HepG2 (cell line): Measurements from ENCODE around the gene GGTA1. TPM values are rescaled to one million over a fixed set of nuclear protein-coding genes. Genes with fewer than 3 reads are reported as not detected.

ENCODE experiments used
- ATAC-seq: fragments of 200-7000 bp; cut with Tn5 transposase; 3 replicates; pipeline ENCODE4 v1.9.1; 2020; ENCODE audit warnings: mild to moderate bottlenecking, moderate library complexity
- BruUV-seq: library from RNA; stranded (reverse); fragments of 400-500 nt; replicated peaks from 2 replicates; lab custom pipeline; 2021; lab: Mats Ljungman, UMichigan
- CTCF ChIA-PET: fragments of 300-600 bp; formaldehyde crosslinking; extraction: SDS; loops from one replicate; lab custom pipeline; 2021; ENCODE audit warnings: low total read pairs, inconsistent platforms, low intra/inter-chr PET ratio; lab: Yijun Ruan, JAX
- POLR2A ChIA-PET: fragments of 350-600 bp; sonication (Branson Sonifier 250); formaldehyde crosslinking; loops from one replicate; lab custom pipeline; 2020; ENCODE audit warnings: antibody characterized with exemption, inconsistent platforms; lab: Yijun Ruan, JAX
- DNase-seq: peaks from one replicate; pipeline ENCODE4 v3.0.0-alpha.2; 2015; ENCODE audit warnings: low spot score
- FAIRE-seq: peaks from 3 replicates; lab custom pipeline; 2011; peaks lifted over from hg19 to GRCh38; lab: Jason Lieb, UNC
- H2AFZ ChIP-seq: one replicate; pipeline ENCODE4 v1.6.1; 2011; ENCODE audit warnings: low read length, inconsistent platforms
- H3K27ac ChIP-seq: fragments of 300-600 bp; 3 replicates; pipeline ENCODE4 v1.8.0; 2011; ENCODE audit warnings: mixed run types, mild to moderate bottlenecking, mixed read lengths, low read length, inconsistent platforms; ENCODE audit not compliant: insufficient read depth; ENCODE audit errors: extremely low read length
- H3K27me3 ChIP-seq, 2 experiments: fragments of 200-600 bp in 1 of 2; 2 replicates in 1 of 2; 3 replicates in 1 of 2; pipeline versions ENCODE4 v1.6.0 to v1.8.0; 2011; ENCODE audit warnings: low read length in 2 of 2, mild to moderate bottlenecking in 2 of 2, moderate library complexity in 2 of 2, inconsistent platforms in 1 of 2; ENCODE audit not compliant: insufficient read depth in 2 of 2, control insufficient read depth in 1 of 2
- H3K36me3 ChIP-seq, 2 experiments: fragments of 200-600 bp in 1 of 2; replicated peaks in 1 of 2; 2 replicates in 1 of 2; 3 replicates in 1 of 2; pipeline versions ENCODE4 v1.5.1 to v1.8.0; 2011; ENCODE audit warnings: low read length in 2 of 2, inconsistent platforms in 1 of 2; ENCODE audit not compliant: insufficient read depth in 2 of 2, control insufficient read depth in 1 of 2
- H3K4me1 ChIP-seq: 2 replicates; pipeline ENCODE4 v1.5.1; 2012; ENCODE audit warnings: low read length, inconsistent platforms; ENCODE audit not compliant: insufficient read depth
- H3K4me2 ChIP-seq: 2 replicates; pipeline ENCODE4 v1.6.0; 2011; ENCODE audit warnings: low read depth, low read length, inconsistent platforms
- H3K4me3 ChIP-seq, 3 experiments: fragments of 200-600 bp in 1 of 3; sonication (generic), shearing (Covaris generic) in 1 of 3; replicated peaks in 1 of 3; 2 replicates each; pipeline ENCODE4 v1.5.1; 2011 to 2016; ENCODE audit warnings: low read length in 3 of 3, inconsistent platforms in 2 of 3, low read depth in 2 of 3, mild to moderate bottlenecking in 2 of 3, control low read depth in 1 of 3, mixed read lengths in 1 of 3; ENCODE audit not compliant: insufficient read depth in 1 of 3
- H3K79me2 ChIP-seq: one replicate; pipeline ENCODE4 v1.6.1; 2011; ENCODE audit warnings: low read length, inconsistent platforms; ENCODE audit not compliant: insufficient read depth
- H3K9ac ChIP-seq: 2 replicates; pipeline ENCODE4 v1.6.0; 2011; ENCODE audit warnings: mild to moderate bottlenecking, low read depth, low read length, inconsistent platforms; ENCODE audit not compliant: insufficient read depth
- H3K9me3 ChIP-seq: 2 replicates; pipeline ENCODE4 v1.5.1; 2012; ENCODE audit warnings: mild to moderate bottlenecking, low read length
- H4K20me1 ChIP-seq: 2 replicates; pipeline ENCODE4 v1.6.0; 2011; ENCODE audit warnings: inconsistent platforms, mild to moderate bottlenecking, low read length, moderate library complexity; ENCODE audit not compliant: insufficient read depth
- KLF16 ChIP-seq, 2 experiments: sonication (generic) in 1 of 2; formaldehyde crosslinking in 1 of 2; IDR thresholded peaks; 2 replicates each; pipeline versions ENCODE4 v1.6.1 to v1.8.0; 2016 to 2023; ENCODE audit warnings: missing genetic modification reagents in 2 of 2, missing compliant biosample characterization in 1 of 2
- MIXL1 ChIP-seq: IDR thresholded peaks from 2 replicates; pipeline ENCODE4 v1.6.1; 2016
- MTA1 ChIP-seq: sonication (generic); formaldehyde crosslinking; IDR thresholded peaks from 2 replicates; pipeline ENCODE4 v1.4.0; 2020; ENCODE audit warnings: missing genetic modification reagents, mild to moderate bottlenecking, borderline replicate concordance
- ZNF143 ChIP-seq: sonication (generic); formaldehyde crosslinking; IDR thresholded peaks from 2 replicates; pipeline ENCODE4 v1.4.0; 2020; ENCODE audit warnings: missing genetic modification reagents
- ZNF44 ChIP-seq: sonication (generic); formaldehyde crosslinking; IDR thresholded peaks from 2 replicates; pipeline ENCODE4 v1.5.1; 2020; ENCODE audit warnings: mild to moderate bottlenecking, missing genetic modification reagents
- ZNF646 ChIP-seq: sonication (generic); formaldehyde crosslinking; IDR thresholded peaks from 2 replicates; pipeline ENCODE4 v1.9.0; 2021; ENCODE audit warnings: mild to moderate bottlenecking, missing genetic modification reagents
- ZSCAN5A ChIP-seq: sonication (generic); formaldehyde crosslinking; IDR thresholded peaks from 2 replicates; pipeline ENCODE4 v1.8.0; 2022; ENCODE audit warnings: mild to moderate bottlenecking, missing genetic modification reagents, borderline replicate concordance
- WGBS: methylation state at CpG from one replicate; pipeline ENCODE4 v1.1.6; 2017; ENCODE audit warnings: low lambda C conversion rate; 5-methylcytosine and 5-hydroxymethylcytosine counted together
- in situ Hi-C: cut with HindIII; loops from 2 replicates; pipeline ENCODE4 v1.10.0; 2017; ENCODE audit warnings: low pct_unique_long_range_greater_than_20kb; ENCODE audit not compliant: extremely low pct_ligation_motif_present
- intact Hi-C: fragments of 100-400 bp; cut with micrococcal nuclease; formaldehyde crosslinking; loops from one replicate; pipeline ENCODE4 v1.10.0; 2022; ENCODE audit not compliant: unreplicated experiment
- polyA plus RNA-seq, 8 experiments: library from polyadenylated mRNA; depleted of rRNA in 3 of 8; stranded (reverse) in 7 of 8; unstranded in 1 of 8; fragments of >200 nt; fragmentation: Illumina TruSeq in 4 of 8; extraction: Trizol in 4 of 8; gene quantifications; 2 replicates each; pipeline versions ENCODE4 v1.2.1 to v1.2.3, GENCODE V29; 2011 to 2016; ENCODE audit warnings: low read depth in 4 of 8, missing spikeins in 1 of 8, mixed read lengths in 1 of 8; ENCODE audit not compliant: insufficient read depth in 1 of 8
- total RNA-seq, 5 experiments: library from RNA; depleted of rRNA; stranded (reverse); fragments of >200 nt; fragmentation: Illumina TruSeq; extraction: Trizol; gene quantifications; 2 replicates each; pipeline ENCODE4 v1.2.3, GENCODE V29; 2016; ENCODE audit warnings: low read depth in 1 of 5

GGTA1 gene
- total and polyA plus RNA-seq, 2 of the 13 experiments (the other 11 are each of a cell fraction or from before 2014, with no cell fraction given), result not detected

- Histone ChIP-seq H3K4me1 (no peaks in the 10 kb centered on the region), H2AFZ (no peak overlapping the region), H3K79me2 (no peaks in the 10 kb centered on the region), H3K9ac (no peak overlapping the region), H3K9me3 (no peaks in the 10 kb centered on the region), H3K36me3 (no peaks in the 10 kb centered on the region), H3K27me3 (peaks cover 0 to 23% of the 10 kb centered on the region in 2 experiments; a peak in 1 of 5 replicates), H3K27ac (no peak overlapping the region), H4K20me1 (no peaks in the 10 kb centered on the region), H3K4me3 (no peak overlapping the region), H3K4me2 (no peak overlapping the region)
- 17% methylated on average over 3 of the region's 3 CpGs for WGBS
- no TSS peak for BruUV-seq
- ChIA-PET POLR2A (no interaction called here), CTCF (no interaction called here)
- intact Hi-C loops, result no loop called here
- FAIRE-seq (no peak), ATAC-seq (no peak), DNase-seq (no peak)
- TF ChIP-seq ZNF646 (CRISPR knock-in tag), result no peak
- no peak for TF ChIP-seq ZSCAN5A
- no peak for TF ChIP-seq MTA1 (CRISPR knock-in tag)
- TF ChIP-seq MIXL1 (CRISPR knock-in tag), result no peak
- no peak for TF ChIP-seq KLF16 (CRISPR knock-in tag; IDR thresholded peaks at IDR 0.05)
- no peak for TF ChIP-seq ZNF143 (CRISPR knock-in tag)
- TF ChIP-seq ZNF44 (CRISPR knock-in tag), result no peak
- in situ Hi-C loops, result no loop called here
These were observed 49.4 kb downstream of the GGTA1 start for GRCh38 chr9:121450241-121450640.
